ENCODE data around the gene NCEH1. TPM values are rescaled to one million over a fixed set of nuclear protein-coding genes. Genes with fewer than 3 reads are reported as not detected.
A peak's percentile ranks its signal among the peaks of the same experiment; 100 is the strongest.

Gene NCEH1
- total and polyA plus RNA-seq, 2 of the 13 experiments (the other 11 are each of a cell fraction or from before 2014, with no cell fraction given): 12.9 to 21.4 TPM

DNA sequence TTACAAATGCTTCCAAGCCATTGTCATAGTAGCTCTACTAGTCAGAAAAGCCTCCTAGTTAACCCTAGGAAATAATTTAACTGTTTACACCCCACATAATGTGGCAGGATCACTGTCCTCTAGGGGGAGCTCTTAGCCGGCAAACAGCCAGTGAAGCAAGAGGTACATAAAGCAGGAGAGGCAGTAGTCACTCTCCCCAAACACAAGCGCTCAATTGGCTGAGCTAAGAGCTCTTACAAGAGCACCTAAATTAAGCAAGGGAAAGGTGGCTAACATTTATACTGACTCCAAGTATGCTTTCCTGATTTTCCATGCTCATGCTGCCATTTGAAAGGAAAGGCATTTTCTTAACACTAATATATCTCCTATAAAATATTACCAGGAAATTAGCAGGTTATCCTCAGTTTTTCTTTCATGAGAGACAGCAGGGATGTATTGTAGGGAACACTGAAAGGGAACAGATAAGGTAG, 37.6 kb downstream of the NCEH1 start (continued):
- TF ChIP-seq ZNF577 (CRISPR knock-in tag; IDR thresholded peaks at IDR 0.05; ENCODE audit: borderline replicate concordance, low read depth) (no peak), NR0B2 (CRISPR knock-in tag; IDR thresholded peaks at IDR 0.05) (no peak), MATR3 (CRISPR knock-in tag; IDR thresholded peaks at IDR 0.05) (no peak), SMC3 (IDR thresholded peaks at IDR 0.05; ENCODE audit: low read length) (peak; percentile 52), STAG1 (CRISPR knock-in tag; IDR thresholded peaks at IDR 0.05) (peak; percentile 81), PPARG (CRISPR knock-in tag; conservative IDR thresholded peaks at IDR 0.05) (0 out of 2 replicates have a peak, but pooled peaks have one; percentile 26), ARID5B (CRISPR knock-in tag; IDR thresholded peaks at IDR 0.05) (0 out of 2 replicates have a peak, but pooled peaks have one; percentile 25), ZNF331 (CRISPR knock-in tag; IDR thresholded peaks at IDR 0.05) (peak; percentile 38; the same call in 1 of the 2 replicates), MIXL1 (CRISPR knock-in tag; IDR thresholded peaks at IDR 0.05) (0 out of 2 replicates have a peak, but pooled peaks have one; percentile 46), PATZ1 (CRISPR knock-in tag; IDR thresholded peaks at IDR 0.05) (no peak), TFAP4 (IDR thresholded peaks at IDR 0.05; ENCODE audit: borderline replicate concordance, low read depth) (no peak), ZNF18 (CRISPR knock-in tag; IDR thresholded peaks at IDR 0.05; ENCODE audit: insufficient replicate concordance) (no peak), NFKB2 (CRISPR knock-in tag; IDR thresholded peaks at IDR 0.05; ENCODE audit: borderline replicate concordance) (no peak), RFX5 (IDR thresholded peaks at IDR 0.05; ENCODE audit: low read depth, low read length) (no peak), RAD51 (IDR thresholded peaks at IDR 0.05; ENCODE audit: borderline replicate concordance) (no peak), ZNF652 (CRISPR knock-in tag; IDR thresholded peaks at IDR 0.05; ENCODE audit: borderline replicate concordance, low read depth) (peak; percentile 99), NCOA2 (CRISPR knock-in tag; IDR thresholded peaks at IDR 0.05) (no peak), SMAD3 (CRISPR knock-in tag; IDR thresholded peaks at IDR 0.05) (no peak)
- TF ChIP-seq, protein P1, sequence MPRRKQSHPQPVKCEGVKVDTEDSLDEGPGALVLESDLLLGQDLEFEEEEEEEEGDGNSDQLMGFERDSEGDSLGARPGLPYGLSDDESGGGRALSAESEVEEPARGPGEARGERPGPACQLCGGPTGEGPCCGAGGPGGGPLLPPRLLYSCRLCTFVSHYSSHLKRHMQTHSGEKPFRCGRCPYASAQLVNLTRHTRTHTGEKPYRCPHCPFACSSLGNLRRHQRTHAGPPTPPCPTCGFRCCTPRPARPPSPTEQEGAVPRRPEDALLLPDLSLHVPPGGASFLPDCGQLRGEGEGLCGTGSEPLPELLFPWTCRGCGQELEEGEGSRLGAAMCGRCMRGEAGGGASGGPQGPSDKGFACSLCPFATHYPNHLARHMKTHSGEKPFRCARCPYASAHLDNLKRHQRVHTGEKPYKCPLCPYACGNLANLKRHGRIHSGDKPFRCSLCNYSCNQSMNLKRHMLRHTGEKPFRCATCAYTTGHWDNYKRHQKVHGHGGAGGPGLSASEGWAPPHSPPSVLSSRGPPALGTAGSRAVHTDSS (CRISPR knock-in tag; conservative IDR thresholded peaks at IDR 0.05): no peak
- TF ChIP-seq, protein P2, sequence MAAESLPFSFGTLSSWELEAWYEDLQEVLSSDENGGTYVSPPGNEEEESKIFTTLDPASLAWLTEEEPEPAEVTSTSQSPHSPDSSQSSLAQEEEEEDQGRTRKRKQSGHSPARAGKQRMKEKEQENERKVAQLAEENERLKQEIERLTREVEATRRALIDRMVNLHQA (CRISPR knock-in tag; IDR thresholded peaks at IDR 0.05): no peak
